Measurements from ENCODE around the gene MYOM3. TPM values are rescaled to one million over a fixed set of nuclear protein-coding genes. Genes with fewer than 3 reads are reported as not detected.

Gene MYOM3
- total and polyA plus RNA-seq, 7 donors = under 0.01 to 3.7 (median 3.0) TPM; not detected in 2

- Histone ChIP-seq H3K4me3 (no peak overlapping the region), H3K9me3 (no peaks in the 10 kb centered on the region), H3K27ac (no peak overlapping the region), H3K36me3 (no peaks in the 10 kb centered on the region), H3K27me3 (peaks cover 0 to 8% (median 0%) of the 10 kb centered on the region in 3 donors), H3K4me1 (peaks cover 0 to 13% (median 10%) of the 10 kb centered on the region in 4 donors)
- TF ChIP-seq EP300 (IDR thresholded peaks at IDR 0.05) (no peak), POLR2A (IDR thresholded peaks at IDR 0.05) (no peak), POLR2AphosphoS5 (IDR thresholded peaks at IDR 0.05) (no peak)
- TF ChIP-seq, protein P1, sequence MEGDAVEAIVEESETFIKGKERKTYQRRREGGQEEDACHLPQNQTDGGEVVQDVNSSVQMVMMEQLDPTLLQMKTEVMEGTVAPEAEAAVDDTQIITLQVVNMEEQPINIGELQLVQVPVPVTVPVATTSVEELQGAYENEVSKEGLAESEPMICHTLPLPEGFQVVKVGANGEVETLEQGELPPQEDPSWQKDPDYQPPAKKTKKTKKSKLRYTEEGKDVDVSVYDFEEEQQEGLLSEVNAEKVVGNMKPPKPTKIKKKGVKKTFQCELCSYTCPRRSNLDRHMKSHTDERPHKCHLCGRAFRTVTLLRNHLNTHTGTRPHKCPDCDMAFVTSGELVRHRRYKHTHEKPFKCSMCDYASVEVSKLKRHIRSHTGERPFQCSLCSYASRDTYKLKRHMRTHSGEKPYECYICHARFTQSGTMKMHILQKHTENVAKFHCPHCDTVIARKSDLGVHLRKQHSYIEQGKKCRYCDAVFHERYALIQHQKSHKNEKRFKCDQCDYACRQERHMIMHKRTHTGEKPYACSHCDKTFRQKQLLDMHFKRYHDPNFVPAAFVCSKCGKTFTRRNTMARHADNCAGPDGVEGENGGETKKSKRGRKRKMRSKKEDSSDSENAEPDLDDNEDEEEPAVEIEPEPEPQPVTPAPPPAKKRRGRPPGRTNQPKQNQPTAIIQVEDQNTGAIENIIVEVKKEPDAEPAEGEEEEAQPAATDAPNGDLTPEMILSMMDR (IDR thresholded peaks at IDR 0.05) = no peak
- 95 to 96% methylated on average over 7 of the region's 7 CpGs for WGBS, 2 donors
- intact Hi-C loops (cut with DNase I) = no loop called here
- DNase-seq = no peak
Observed at GRCh38 chr1:24122776-24123175, 10.8 kb upstream of the MYOM3 start.

DNA sequence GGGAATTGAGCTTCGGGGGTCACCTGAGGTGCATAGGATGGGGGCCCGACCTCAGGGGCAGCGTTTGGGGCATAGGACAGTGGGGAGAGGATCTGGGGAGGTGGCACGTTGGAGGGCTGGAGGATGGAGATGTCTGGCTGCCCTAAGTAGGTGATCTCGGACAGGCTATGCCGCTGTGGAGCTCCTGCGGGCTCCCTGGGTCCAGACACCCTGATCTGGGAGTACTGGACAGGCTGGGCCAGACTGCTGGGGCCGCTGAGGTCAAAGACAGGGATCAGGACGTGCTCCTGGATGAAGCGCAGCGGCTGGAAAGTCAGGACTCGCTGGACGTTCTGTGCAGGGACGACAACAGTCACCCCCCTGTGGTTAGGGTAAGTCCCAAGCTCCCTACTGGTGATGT lies 9.5 kb upstream of the MYOM3 start:
- Histone ChIP-seq H3K4me3 (no peak overlapping the region), H3K36me3 (no peaks in the 10 kb centered on the region), H3K9me3 (no peaks in the 10 kb centered on the region), H3K27me3 (peaks cover 0 to 13% (median 0%) of the 10 kb centered on the region in 3 donors), H3K27ac (no peak overlapping the region), H3K4me1 (peaks cover 0 to 13% (median 10%) of the 10 kb centered on the region in 4 donors)
- intact Hi-C loops (cut with DNase I) = no loop called here
- no peak for DNase-seq
- WGBS, 2 donors = 89 to 91% methylated on average over 14 of the region's 14 CpGs
- TF ChIP-seq EP300 (IDR thresholded peaks at IDR 0.05) = no peak
- TF ChIP-seq POLR2AphosphoS5 (IDR thresholded peaks at IDR 0.05) = no peak
- no peak for TF ChIP-seq POLR2A (IDR thresholded peaks at IDR 0.05)
- TF ChIP-seq, protein P1 (IDR thresholded peaks at IDR 0.05) = no peak

DNA sequence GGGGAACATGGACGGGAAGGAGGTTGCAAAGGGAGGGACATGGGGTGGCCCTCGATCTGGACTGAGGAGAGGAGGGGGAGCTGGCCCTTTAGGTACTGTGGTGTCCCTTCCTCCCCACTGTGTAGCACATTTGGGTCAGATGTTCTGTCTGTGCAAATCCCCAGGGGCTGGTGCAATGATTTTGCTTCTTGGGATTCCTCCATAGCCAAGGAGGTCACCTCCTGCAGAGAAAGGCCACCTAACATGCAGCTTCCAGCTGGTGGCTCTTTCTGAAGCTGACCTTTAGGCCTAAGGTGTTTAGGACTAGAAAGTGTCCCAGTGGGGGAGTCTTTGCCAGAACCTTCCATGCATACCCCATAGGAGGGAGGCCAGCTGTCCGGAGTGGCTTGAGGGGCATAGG lies 9.0 kb upstream of the MYOM3 start:
- H3K27me3 ChIP-seq = peaks cover 0 to 13% (median 0%) of the 10 kb centered on the region in 3 donors
- no peak overlapping the region for H3K27ac ChIP-seq
- H3K4me3 ChIP-seq = no peak overlapping the region
- TF ChIP-seq, protein P1 (IDR thresholded peaks at IDR 0.05) = no peak
- TF ChIP-seq POLR2A (IDR thresholded peaks at IDR 0.05) (no peak), EP300 (IDR thresholded peaks at IDR 0.05) (no peak), POLR2AphosphoS5 (IDR thresholded peaks at IDR 0.05) (no peak)
- no peak for DNase-seq
- peaks cover 0 to 13% (median 10%) of the 10 kb centered on the region in 4 donors for H3K4me1 ChIP-seq
- H3K36me3 ChIP-seq = no peaks in the 10 kb centered on the region
- intact Hi-C loops (cut with DNase I) = no loop called here
- WGBS, 2 donors = 56 to 67% methylated on average over 3 of the region's 3 CpGs
- no peaks in the 10 kb centered on the region for H3K9me3 ChIP-seq

DNA sequence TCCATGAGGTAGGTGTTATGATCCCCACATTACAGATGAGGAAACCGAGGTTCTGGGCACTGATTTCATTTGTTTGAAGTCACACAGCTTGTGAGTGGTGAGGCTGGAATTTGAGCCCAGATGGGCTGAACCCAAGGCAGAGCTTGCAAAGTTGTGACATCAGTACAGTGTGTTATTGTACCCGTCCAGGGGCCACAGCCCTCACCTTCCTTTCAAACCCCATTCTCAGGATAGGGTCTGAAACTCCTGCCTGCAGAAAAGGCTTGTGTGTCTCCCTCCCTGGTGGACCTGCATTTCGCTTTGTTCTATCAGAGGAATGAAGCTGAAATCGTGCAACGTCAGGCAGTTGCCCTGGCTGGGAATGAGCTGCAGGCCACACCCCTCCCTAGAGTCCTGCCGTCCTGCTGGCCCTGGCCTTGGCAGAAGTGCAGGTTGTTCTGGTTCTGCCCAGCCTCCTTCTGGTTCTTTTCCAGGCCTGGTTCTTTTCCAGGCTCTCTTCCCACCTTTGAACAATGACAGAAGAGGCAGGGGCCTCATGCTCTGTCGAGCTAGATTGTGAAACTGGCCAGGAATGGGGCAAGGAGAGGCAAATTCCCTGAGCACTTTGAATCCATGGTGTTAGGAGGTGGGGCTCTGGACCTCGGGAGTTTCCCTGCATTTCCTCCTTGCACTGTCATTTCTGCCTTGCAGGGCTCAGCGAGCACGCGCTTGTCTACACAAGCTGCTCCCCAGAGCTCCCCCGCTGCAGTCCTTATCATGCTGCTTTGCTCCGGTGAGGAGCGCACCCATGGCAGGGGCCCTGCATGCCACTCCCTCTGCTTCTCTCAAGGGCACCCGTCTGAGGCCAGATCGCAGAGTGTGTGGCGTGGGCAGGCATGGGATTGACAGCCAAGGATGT lies 8.2 kb upstream of the MYOM3 start:
- no peaks in the 10 kb centered on the region for H3K9me3 ChIP-seq
- WGBS, 2 donors = 12 to 56% methylated on average over 17 of the region's 17 CpGs
- H3K27ac ChIP-seq = no peak overlapping the region
- peaks cover 0 to 13% (median 0%) of the 10 kb centered on the region in 3 donors for H3K27me3 ChIP-seq
- no peak for DNase-seq
- no peak overlapping the region for H3K4me3 ChIP-seq
- TF ChIP-seq POLR2A (IDR thresholded peaks at IDR 0.05) (no peak), EP300 (IDR thresholded peaks at IDR 0.05) (no peak), POLR2AphosphoS5 (IDR thresholded peaks at IDR 0.05) (no peak)
- TF ChIP-seq, protein P1 (IDR thresholded peaks at IDR 0.05) = no peak
- intact Hi-C loops (cut with DNase I) = loop anchor here (10.0 kb wide), 1 partner anchor 345 kb away; the partner anchor contains the start of gene PITHD1
- no peaks in the 10 kb centered on the region for H3K36me3 ChIP-seq
- peaks cover 0 to 13% (median 10%) of the 10 kb centered on the region in 4 donors for H3K4me1 ChIP-seq
